Neuronal stem cell (in vitro differentiated cells): ENCODE measurements around the gene PLPP1.

Experiments
- DNase-seq: peaks from one replicate; pipeline ENCODE4 v3.0.0-alpha.2; 2013; ENCODE audit warnings: low spot score
- H2AFZ ChIP-seq: one replicate; pipeline ENCODE4 v1.6.1; 2013; ENCODE audit warnings: mild to moderate bottlenecking, low read length, inconsistent platforms
- H2AK5ac ChIP-seq: 2 replicates; pipeline ENCODE4 v1.6.1; 2013; ENCODE audit warnings: low read depth, mild to moderate bottlenecking, inconsistent platforms, low read length, moderate library complexity, mixed read lengths
- H2BK120ac ChIP-seq: 2 replicates; pipeline ENCODE4 v1.6.1; 2013; ENCODE audit warnings: low read depth, mild to moderate bottlenecking, inconsistent platforms, low read length, moderate library complexity, mixed read lengths
- H2BK12ac ChIP-seq: one replicate; pipeline ENCODE4 v1.6.1; 2013; ENCODE audit warnings: low read length, inconsistent platforms
- H2BK15ac ChIP-seq: 2 replicates; pipeline ENCODE4 v1.6.1; 2013; ENCODE audit warnings: mild to moderate bottlenecking, low read length, inconsistent platforms, mixed read lengths
- H2BK5ac ChIP-seq: one replicate; pipeline ENCODE4 v1.6.1; 2013; ENCODE audit warnings: inconsistent platforms, mild to moderate bottlenecking, low read length, moderate library complexity
- H3K14ac ChIP-seq: one replicate; pipeline ENCODE4 v1.6.1; 2013; ENCODE audit warnings: low read length, inconsistent platforms
- H3K18ac ChIP-seq: 2 replicates; pipeline ENCODE4 v1.6.1; 2013; ENCODE audit warnings: low read length, inconsistent platforms
- H3K23ac ChIP-seq: 2 replicates; pipeline ENCODE4 v1.6.1; 2013; ENCODE audit warnings: low read depth, mild to moderate bottlenecking, mixed read lengths, low read length, inconsistent platforms; ENCODE audit not compliant: poor library complexity
- H3K27ac ChIP-seq: replicated peaks from 3 replicates; pipeline ENCODE4 v1.5.1; 2013; ENCODE audit warnings: low read length, inconsistent platforms
- H3K27me3 ChIP-seq, 3 experiments: 2 replicates each; pipeline ENCODE4 v1.6.1; 2013; ENCODE audit warnings: low read length in 3 of 3, mild to moderate bottlenecking in 2 of 3, inconsistent platforms in 1 of 3, low read depth in 1 of 3, mixed read lengths in 1 of 3, moderate library complexity in 1 of 3; ENCODE audit not compliant: control insufficient read depth in 3 of 3, insufficient read depth in 3 of 3
- H3K36me3 ChIP-seq, 2 donors: replicated peaks in 1 of 2; 2 replicates each; pipeline ENCODE4 v1.6.1; 2013; ENCODE audit warnings: low read length in 2 of 2; ENCODE audit not compliant: control insufficient read depth in 2 of 2, insufficient read depth in 2 of 2
- H3K4ac ChIP-seq: 2 replicates; pipeline ENCODE4 v1.6.1; 2013; ENCODE audit warnings: inconsistent platforms, mild to moderate bottlenecking, low read length, moderate library complexity
- H3K4me1 ChIP-seq, 2 donors: 1 replicate in 1 of 2; 2 replicates in 1 of 2; pipeline ENCODE4 v1.6.1; 2013; ENCODE audit warnings: low read length in 2 of 2, low read depth in 1 of 2; ENCODE audit not compliant: control insufficient read depth in 2 of 2, insufficient read depth in 1 of 2
- H3K4me2 ChIP-seq: one replicate; pipeline ENCODE4 v1.6.1; 2013; ENCODE audit warnings: mild to moderate bottlenecking, low read length, inconsistent platforms; ENCODE audit not compliant: insufficient read depth, poor library complexity, severe bottlenecking
- H3K4me3 ChIP-seq, 2 donors: 2 replicates each; pipeline ENCODE4 v1.5.1; 2013; ENCODE audit warnings: low read length in 2 of 2, mild to moderate bottlenecking in 2 of 2, inconsistent platforms in 1 of 2, moderate library complexity in 1 of 2
- H3K79me1 ChIP-seq: one replicate; pipeline ENCODE4 v1.6.1; 2013; ENCODE audit warnings: low read depth, mild to moderate bottlenecking, inconsistent platforms, low read length, moderate library complexity
- H3K9ac ChIP-seq: one replicate; pipeline ENCODE4 v1.6.1; 2013; ENCODE audit warnings: mild to moderate bottlenecking, low read depth, low read length, inconsistent platforms; ENCODE audit not compliant: poor library complexity
- H3K9me3 ChIP-seq, 2 donors: replicated peaks in 1 of 2; 2 replicates each; pipeline versions ENCODE3 to v1.6.1; 2013; ENCODE audit warnings: low read length in 2 of 2, mild to moderate bottlenecking in 2 of 2, inconsistent platforms in 1 of 2, low read depth in 1 of 2, mixed read lengths in 1 of 2, moderate library complexity in 1 of 2; ENCODE audit not compliant: control insufficient read depth in 2 of 2, insufficient read depth in 1 of 2
- H4K8ac ChIP-seq: one replicate; pipeline ENCODE4 v1.6.1; 2013; ENCODE audit warnings: low read depth, mild to moderate bottlenecking, inconsistent platforms, low read length, moderate library complexity
- H4K91ac ChIP-seq: one replicate; pipeline ENCODE4 v1.6.1; 2013; ENCODE audit warnings: low read length, low read depth, mild to moderate bottlenecking, inconsistent platforms; ENCODE audit not compliant: poor library complexity
- WGBS, 2 donors: extraction: QIAGEN DNeasy Blood & Tissue Kit; methylation state at CpG; one replicate each; pipeline ENCODE4 v1.1.7; 2013; ENCODE audit warnings: missing lambda C conversion rate in 2 of 2, mixed read lengths in 1 of 2; ENCODE audit not compliant: insufficient read length in 2 of 2, insufficient replicate concordance in 1 of 2; ENCODE audit errors: extremely low coverage in 2 of 2; 5-methylcytosine and 5-hydroxymethylcytosine counted together

Gene PLPP1

GRCh38 chr5:55459572-55459971 lies 75.2 kb downstream of the PLPP1 start:
- Histone ChIP-seq H3K4me3 (no peak overlapping the region), H4K91ac (no peak overlapping the region), H3K4ac (no peak overlapping the region), H4K8ac (no peak overlapping the region), H3K14ac (no peak overlapping the region), H3K36me3 (no peaks in the 10 kb centered on the region), H2BK15ac (no peak overlapping the region), H3K27ac (no peak overlapping the region), H2BK120ac (no peak overlapping the region), H3K9me3 (no peaks in the 10 kb centered on the region), H2BK12ac (no peak overlapping the region), H3K23ac (no peak overlapping the region), H2BK5ac (no peak overlapping the region), H2AFZ (no peak overlapping the region), H3K79me1 (peaks cover 2% of the 10 kb centered on the region), H3K4me2 (no peak overlapping the region), H3K9ac (no peak overlapping the region), H3K18ac (no peak overlapping the region), H3K4me1 (no peaks in the 10 kb centered on the region), H2AK5ac (no peak overlapping the region), H3K27me3 (no peaks in the 10 kb centered on the region)
- no peak for DNase-seq
- no CpG with 5 or more reads among the region's 2 CpGs for WGBS, 2 donors

- Histone ChIP-seq H3K18ac (no peak overlapping the region), H3K4me1 (no peaks in the 10 kb centered on the region), H2AFZ (no peak overlapping the region), H3K4ac (no peak overlapping the region), H2BK15ac (no peak overlapping the region), H2BK120ac (no peak overlapping the region), H3K4me2 (no peak overlapping the region), H3K27me3 (no peaks in the 10 kb centered on the region), H2AK5ac (no peak overlapping the region), H4K91ac (no peak overlapping the region), H3K36me3 (no peaks in the 10 kb centered on the region), H3K23ac (no peak overlapping the region), H3K9ac (no peak overlapping the region), H3K14ac (no peak overlapping the region), H4K8ac (no peak overlapping the region), H3K4me3 (no peak overlapping the region), H3K27ac (no peak overlapping the region), H2BK5ac (no peak overlapping the region), H3K79me1 (peaks cover 2% of the 10 kb centered on the region), H3K9me3 (no peaks in the 10 kb centered on the region), H2BK12ac (no peak overlapping the region)
- WGBS, 2 donors, result no CpG with 5 or more reads among the region's 3 CpGs
- no peak for DNase-seq
These were observed 78.4 kb downstream of the PLPP1 start for GRCh38 chr5:55456216-55456895.

GRCh38 chr5:55454282-55454681 lies 80.5 kb downstream of the PLPP1 start:
- no peak overlapping the region for H2AFZ ChIP-seq
- no peaks in the 10 kb centered on the region for H3K9me3 ChIP-seq
- no peak overlapping the region for H2BK120ac ChIP-seq
- H3K18ac ChIP-seq, result no peak overlapping the region
- no peak overlapping the region for H3K4ac ChIP-seq
- no peak overlapping the region for H2BK5ac ChIP-seq
- H3K9ac ChIP-seq, result no peak overlapping the region
- H3K79me1 ChIP-seq, result peaks cover 2% of the 10 kb centered on the region
- H3K36me3 ChIP-seq, result no peaks in the 10 kb centered on the region
- no peak overlapping the region for H4K91ac ChIP-seq
- H3K4me1 ChIP-seq, result no peaks in the 10 kb centered on the region
- no peak overlapping the region for H2AK5ac ChIP-seq
- no peak overlapping the region for H3K4me3 ChIP-seq
- H4K8ac ChIP-seq, result no peak overlapping the region
- no peak overlapping the region for H3K23ac ChIP-seq
- no peak overlapping the region for H2BK12ac ChIP-seq
- H3K27me3 ChIP-seq, result no peaks in the 10 kb centered on the region
- no CpG with 5 or more reads among the region's 2 CpGs for WGBS, 2 donors
- no peak overlapping the region for H2BK15ac ChIP-seq
- H3K4me2 ChIP-seq, result no peak overlapping the region
- no peak overlapping the region for H3K14ac ChIP-seq
- no peak overlapping the region for H3K27ac ChIP-seq
- no peak for DNase-seq

GRCh38 chr5:55453211-55453610 lies 81.6 kb downstream of the PLPP1 start:
- no peak overlapping the region for H3K4me2 ChIP-seq
- no peaks in the 10 kb centered on the region for H3K36me3 ChIP-seq
- H3K79me1 ChIP-seq, result no peaks in the 10 kb centered on the region
- no peak overlapping the region for H2BK120ac ChIP-seq
- H3K4me1 ChIP-seq, result no peaks in the 10 kb centered on the region
- H4K91ac ChIP-seq, result no peak overlapping the region
- H2AFZ ChIP-seq, result no peak overlapping the region
- H3K18ac ChIP-seq, result no peak overlapping the region
- no peak overlapping the region for H3K4me3 ChIP-seq
- H2BK12ac ChIP-seq, result no peak overlapping the region
- no peak overlapping the region for H3K23ac ChIP-seq
- H4K8ac ChIP-seq, result no peak overlapping the region
- H3K9me3 ChIP-seq, result no peaks in the 10 kb centered on the region
- H3K14ac ChIP-seq, result no peak overlapping the region
- H3K9ac ChIP-seq, result no peak overlapping the region
- H3K27me3 ChIP-seq, result no peaks in the 10 kb centered on the region
- WGBS, 2 donors, result no CpG with 5 or more reads among the region's 1 CpG
- H2BK15ac ChIP-seq, result no peak overlapping the region
- no peak overlapping the region for H3K4ac ChIP-seq
- no peak overlapping the region for H2AK5ac ChIP-seq
- H3K27ac ChIP-seq, result no peak overlapping the region
- no peak for DNase-seq
- no peak overlapping the region for H2BK5ac ChIP-seq
